Cardiac muscle cell (in vitro differentiated cells and primary cell): ENCODE data around the gene CDK12. TPM values are rescaled to one million over a fixed set of nuclear protein-coding genes. Genes with fewer than 3 reads are reported as not detected.

ENCODE experiments used
- DNase-seq, 2 donors: peaks; one replicate each; pipeline versions ENCODE4 v3.0.0 to v3.0.0-alpha.2; 2010 to 2017; ENCODE audit warnings: low read depth in 1 of 2, low spot score in 1 of 2
- H3K27ac ChIP-seq: fragments of 200-600 bp; sonication (generic); 2 replicates; pipeline ENCODE4 v1.5.1; 2016
- H3K27me3 ChIP-seq: fragments of 200-600 bp; sonication (generic); 2 replicates; pipeline ENCODE4 v1.6.0; 2016; ENCODE audit warnings: control low read depth
- H3K36me3 ChIP-seq: fragments of 200-600 bp; sonication (generic); 2 replicates; pipeline ENCODE4 v1.5.1; 2016; ENCODE audit warnings: control low read depth
- H3K4me1 ChIP-seq: fragments of 200-600 bp; sonication (generic); 2 replicates; pipeline ENCODE4 v1.8.1; 2017; ENCODE audit warnings: low read depth, mild to moderate bottlenecking, mixed run types
- H3K4me3 ChIP-seq: fragments of 200-600 bp; sonication (generic); 2 replicates; pipeline ENCODE4 v1.5.1; 2016; ENCODE audit warnings: mild to moderate bottlenecking
- H3K9me3 ChIP-seq: fragments of 200-600 bp; sonication (generic); 2 replicates; pipeline ENCODE4 v1.5.1; 2017; ENCODE audit warnings: low read depth, mild to moderate bottlenecking, control low read depth
- CTCF ChIP-seq: IDR thresholded peaks from 2 replicates; pipeline ENCODE4 v1.5.1; 2012; ENCODE audit warnings: low read depth, mild to moderate bottlenecking, low read length
- polyA plus RNA-seq: library from polyadenylated mRNA; unstranded; fragments of >200 nt; fragmentation: Nextera tagmentation; extraction: Ambion mirVana; gene quantifications from 2 replicates; pipeline ENCODE4 v1.2.1, GENCODE V29; 2016
- total RNA-seq: library from RNA; depleted of rRNA; stranded (reverse); fragments of >200 nt; gene quantifications from 2 replicates; pipeline ENCODE4 v1.2.3, GENCODE V29; 2016

CDK12 gene
- total and polyA plus RNA-seq, 2 experiments from 2014 or later = 10.9 to 47.1 TPM

- no peak overlapping the region for H3K27ac ChIP-seq
- no peaks in the 10 kb centered on the region for H3K4me1 ChIP-seq
- H3K4me3 ChIP-seq = no peak overlapping the region
- peaks cover 21% of the 10 kb centered on the region for H3K27me3 ChIP-seq
- no peak for DNase-seq
- TF ChIP-seq CTCF = no peak
- H3K36me3 ChIP-seq = no peaks in the 10 kb centered on the region
- H3K9me3 ChIP-seq = no peaks in the 10 kb centered on the region
These were observed 120.4 kb downstream of the CDK12 start for GRCh38 chr17:39581759-39582085.

GRCh38 chr17:39582658-39583057 is 121.4 kb downstream of the CDK12 start:
- H3K9me3 ChIP-seq = no peaks in the 10 kb centered on the region
- TF ChIP-seq CTCF = no peak
- H3K36me3 ChIP-seq = no peaks in the 10 kb centered on the region
- peaks cover 30% of the 10 kb centered on the region for H3K27me3 ChIP-seq
- no peak overlapping the region for H3K4me3 ChIP-seq
- H3K27ac ChIP-seq = no peak overlapping the region
- DNase-seq = no peak
- H3K4me1 ChIP-seq = no peaks in the 10 kb centered on the region

Other genes with a start within 250 kb of the CDK12 start
- 0.21 and 0.56 TPM in 2 replicates for gene STAC2, start 235.5 kb upstream of the CDK12 start, total RNA-seq
- 0.17 and 0.42 TPM in 2 replicates for gene STAC2, start 235.5 kb upstream of the CDK12 start, polyA plus RNA-seq
- gene FBXL20, start 59.9 kb upstream of the CDK12 start, total RNA-seq = 13.1 and 20.4 TPM in 2 replicates
- gene FBXL20, start 59.9 kb upstream of the CDK12 start, polyA plus RNA-seq = 10.2 and 11.8 TPM in 2 replicates
- 13.2 and 17.6 TPM in 2 replicates for gene MED1, start 10.2 kb upstream of the CDK12 start, total RNA-seq
- 12.7 and 20.7 TPM in 2 replicates for gene MED1, start 10.2 kb upstream of the CDK12 start, polyA plus RNA-seq
- gene NEUROD2, start 146.4 kb downstream of the CDK12 start, total RNA-seq = not detected in 2 replicates
- not detected in 2 replicates for gene NEUROD2, start 146.4 kb downstream of the CDK12 start, polyA plus RNA-seq
- 4.3 and 17.7 TPM in 2 replicates for gene PPP1R1B, start 165.5 kb downstream of the CDK12 start, total RNA-seq
- gene PPP1R1B, start 165.5 kb downstream of the CDK12 start, polyA plus RNA-seq = 7.6 and 20.3 TPM in 2 replicates
- gene STARD3, start 175.7 kb downstream of the CDK12 start, total RNA-seq = 67.1 and 84.1 TPM in 2 replicates
- gene STARD3, start 175.7 kb downstream of the CDK12 start, polyA plus RNA-seq = 47.9 and 62.6 TPM in 2 replicates
- 61.5 and 79.1 TPM in 2 replicates for gene TCAP, start 203.9 kb downstream of the CDK12 start, total RNA-seq
- gene TCAP, start 203.9 kb downstream of the CDK12 start, polyA plus RNA-seq = 105 and 133 TPM in 2 replicates
- 21.0 and 27.2 TPM in 2 replicates for gene PNMT, start 207.0 kb downstream of the CDK12 start, total RNA-seq
- gene PNMT, start 207.0 kb downstream of the CDK12 start, polyA plus RNA-seq = 11.9 and 14.7 TPM in 2 replicates
- 22.5 and 34.2 TPM in 2 replicates for gene PGAP3, start 226.6 kb downstream of the CDK12 start, total RNA-seq
- gene PGAP3, start 226.6 kb downstream of the CDK12 start, polyA plus RNA-seq = 29.7 and 31.3 TPM in 2 replicates
- 293 and 310 TPM in 2 replicates for gene ERBB2, start 238.6 kb downstream of the CDK12 start, total RNA-seq
- gene ERBB2, start 238.6 kb downstream of the CDK12 start, polyA plus RNA-seq = 194 and 235 TPM in 2 replicates